Measurements from ENCODE around the gene POLR3C. TPM values are rescaled to one million over a fixed set of nuclear protein-coding genes. Genes with fewer than 3 reads are reported as not detected.
A peak's percentile ranks its signal among the peaks of the same experiment; 100 is the strongest.

Gene POLR3C
- total and polyA plus RNA-seq, 2 of the 13 experiments (the other 11 are each of a cell fraction or from before 2014, with no cell fraction given): 15.5 to 24.3 TPM

GRCh38 chr1:145859491-145860023 is 35.6 kb downstream of the POLR3C start (continued):
- peak; percentile 58; the same call in 1 of the 2 replicates for TF ChIP-seq ARID4A (CRISPR knock-in tag; IDR thresholded peaks at IDR 0.05; ENCODE audit: borderline replicate concordance)
- TF ChIP-seq MAZ (IDR thresholded peaks at IDR 0.05; ENCODE audit: borderline replicate concordance, low read depth, low read length): 0 out of 2 replicates have a peak, but pooled peaks have one; percentile 28
- no peak; the same call in 1 of the 2 replicates for TF ChIP-seq MAZ (CRISPR knock-in tag; IDR thresholded peaks at IDR 0.05; ENCODE audit: low read depth)
- TF ChIP-seq ZFP82 (CRISPR knock-in tag; IDR thresholded peaks at IDR 0.05; ENCODE audit: borderline replicate concordance): 0 out of 2 replicates have a peak, but pooled peaks have one; percentile 11
- peak; percentile 58 for TF ChIP-seq ASH2L (IDR thresholded peaks at IDR 0.05; ENCODE audit: insufficient read length, low read depth, low read length)
- TF ChIP-seq ZNF350 (CRISPR knock-in tag; IDR thresholded peaks at IDR 0.05; ENCODE audit: borderline replicate concordance, low read depth): 0 out of 2 replicates have a peak, but pooled peaks have one; percentile 10
- TF ChIP-seq ZNF687 (CRISPR knock-in tag; IDR thresholded peaks at IDR 0.05): peak; percentile 50
- TF ChIP-seq MXI1 (IDR thresholded peaks at IDR 0.05; ENCODE audit: borderline replicate concordance, low read depth, low read length): peak; percentile 56; the same call in 1 of the 3 replicates
- 0 out of 2 replicates have a peak, but pooled peaks have one; percentile 3 for TF ChIP-seq TAF1 (CRISPR knock-in tag; IDR thresholded peaks at IDR 0.05)
- TF ChIP-seq IRF9 (CRISPR knock-in tag; IDR thresholded peaks at IDR 0.05; ENCODE audit: borderline replicate concordance): 0 out of 2 replicates have a peak, but pooled peaks have one; percentile 19
- TF ChIP-seq RBFOX2 (IDR thresholded peaks at IDR 0.05; ENCODE audit: low read depth, low read length): peak; percentile 60; the same call in 1 of the 2 replicates
- peak; percentile 92 for TF ChIP-seq UBTF (CRISPR knock-in tag; IDR thresholded peaks at IDR 0.05)
- no peak for TF ChIP-seq NFKBIZ (CRISPR knock-in tag; IDR thresholded peaks at IDR 0.05)
- TF ChIP-seq ZNF652 (CRISPR knock-in tag; IDR thresholded peaks at IDR 0.05; ENCODE audit: borderline replicate concordance, low read depth): peak; percentile 86
- no peak for TF ChIP-seq ATM (IDR thresholded peaks at IDR 0.05; ENCODE audit: borderline replicate concordance)
- TF ChIP-seq ELF3 (CRISPR knock-in tag; IDR thresholded peaks at IDR 0.05): peak; percentile 48; the same call in 1 of the 2 replicates
- 0 out of 2 replicates have a peak, but pooled peaks have one; percentile 41 for TF ChIP-seq ZNF724P (CRISPR knock-in tag; IDR thresholded peaks at IDR 0.05; ENCODE audit: borderline replicate concordance)
